Endothelial cell of umbilical vein (primary cell): ENCODE measurements around the gene TRMT2A. TPM values are rescaled to one million over a fixed set of nuclear protein-coding genes. Genes with fewer than 3 reads are reported as not detected.

ENCODE experiments used
- BruUV-seq: library from RNA; stranded (reverse); fragments of 400-500 nt; replicated peaks from 2 replicates; lab custom pipeline; 2021; lab: Mats Ljungman, UMichigan
- CTCF ChIA-PET: fragments of 300-600, 350-600 bp; sonication (Branson Sonifier 250); formaldehyde crosslinking; loops from one replicate; lab custom pipeline; 2021; ENCODE audit warnings: antibody characterized with exemption, inconsistent platforms; lab: Charles Lee
- POLR2A ChIA-PET: fragments of 300-600, 350-600 bp; sonication (Branson Sonifier 250); formaldehyde crosslinking; loops from one replicate; lab custom pipeline; 2021; ENCODE audit warnings: antibody characterized with exemption, inconsistent platforms; lab: Charles Lee
- DNase-seq: peaks from one replicate; pipeline ENCODE4 v3.0.0-alpha.2; 2011; ENCODE audit warnings: low read depth, low spot score
- FAIRE-seq: peaks from 2 replicates; lab custom pipeline; 2011; peaks lifted over from hg19 to GRCh38; lab: Jason Lieb, UNC
- H2AFZ ChIP-seq: 2 replicates; pipeline ENCODE4 v1.6.0; 2012; ENCODE audit warnings: low read depth, low read length, control low read depth, inconsistent platforms
- H3K27ac ChIP-seq: 2 replicates; pipeline ENCODE4 v1.5.1; 2011; ENCODE audit warnings: low read depth, mild to moderate bottlenecking, control low read depth, low read length, moderate library complexity; ENCODE audit not compliant: insufficient read depth
- H3K27me3 ChIP-seq, 2 experiments: 2 replicates each; pipeline versions ENCODE4 v1.6.0 to v1.6.1; 2011; ENCODE audit warnings: low read length in 2 of 2, mixed read lengths in 1 of 2; ENCODE audit not compliant: control insufficient read depth in 2 of 2, insufficient read depth in 2 of 2
- H3K36me3 ChIP-seq, 2 experiments: 2 replicates in 1 of 2; 3 replicates in 1 of 2; pipeline ENCODE4 v1.5.1; 2011; ENCODE audit warnings: low read length in 2 of 2, mild to moderate bottlenecking in 1 of 2, moderate library complexity in 1 of 2; ENCODE audit not compliant: control insufficient read depth in 2 of 2, insufficient read depth in 2 of 2; ENCODE audit errors: extremely low read depth in 1 of 2
- H3K4me1 ChIP-seq: 3 replicates; pipeline ENCODE4 v1.5.1; 2011; ENCODE audit warnings: mild to moderate bottlenecking, low read length; ENCODE audit not compliant: control insufficient read depth, insufficient read depth; ENCODE audit errors: extremely low read depth
- H3K4me2 ChIP-seq: 2 replicates; pipeline ENCODE4 v1.6.1; 2011; ENCODE audit warnings: low read length, control low read depth, mixed read lengths; ENCODE audit not compliant: insufficient read depth
- H3K4me3 ChIP-seq, 3 experiments: fragments of 200-600 bp in 1 of 3; sonication (generic), shearing (Covaris generic) in 1 of 3; replicated peaks in 1 of 3; 2 replicates each; pipeline ENCODE4 v1.5.1; 2011 to 2016; ENCODE audit warnings: control low read depth in 3 of 3, low read length in 3 of 3, mild to moderate bottlenecking in 2 of 3, inconsistent platforms in 1 of 3, low read depth in 1 of 3, moderate library complexity in 1 of 3; ENCODE audit not compliant: insufficient read depth in 1 of 3
- H3K79me2 ChIP-seq: 2 replicates; pipeline ENCODE4 v1.6.0; 2012; ENCODE audit warnings: low read length, inconsistent platforms; ENCODE audit not compliant: control insufficient read depth, insufficient read depth
- H3K9ac ChIP-seq: replicated peaks from 2 replicates; pipeline ENCODE3; 2011; ENCODE audit warnings: low read length, control low read depth; ENCODE audit not compliant: insufficient read depth; ENCODE audit errors: extremely low read depth
- H3K9me1 ChIP-seq: replicated peaks from 3 replicates; pipeline ENCODE4 v1.6.0; 2011; ENCODE audit warnings: mild to moderate bottlenecking, low read length; ENCODE audit not compliant: control insufficient read depth, insufficient read depth; ENCODE audit errors: extremely low read depth
- H3K9me3 ChIP-seq: replicated peaks from 2 replicates; pipeline ENCODE4 v1.5.1; 2012; ENCODE audit warnings: low read length, inconsistent platforms; ENCODE audit not compliant: control insufficient read depth, insufficient read depth
- H4K20me1 ChIP-seq: replicated peaks from 2 replicates; pipeline ENCODE3; 2011; ENCODE audit warnings: mild to moderate bottlenecking, low read length; ENCODE audit not compliant: control insufficient read depth, insufficient read depth; ENCODE audit errors: extremely low read depth
- EZH2 ChIP-seq: IDR thresholded peaks from 2 replicates; pipeline ENCODE4 v1.6.1; 2012; ENCODE audit warnings: borderline replicate concordance, low read depth, mild to moderate bottlenecking, moderate library complexity, low read length, inconsistent platforms; ENCODE audit not compliant: severe bottlenecking
- FOS ChIP-seq: IDR thresholded peaks from 2 replicates; pipeline ENCODE4 v1.6.1; 2011; ENCODE audit warnings: mild to moderate bottlenecking, low read length, moderate library complexity, borderline replicate concordance; ENCODE audit not compliant: insufficient read depth
- GATA2 ChIP-seq: IDR thresholded peaks from 2 replicates; pipeline ENCODE4 v1.7.0; 2011; ENCODE audit warnings: low read depth, mild to moderate bottlenecking, moderate library complexity, mixed read lengths, low read length; ENCODE audit not compliant: insufficient read length, insufficient read depth
- JUN ChIP-seq: IDR thresholded peaks from 2 replicates; pipeline ENCODE4 v1.6.1; 2011; ENCODE audit warnings: borderline replicate concordance, low read depth; ENCODE audit not compliant: insufficient read length, insufficient read depth
- MYC ChIP-seq: IDR thresholded peaks from one replicate; pipeline ENCODE4 v1.6.1; 2011; ENCODE audit warnings: mild to moderate bottlenecking, low read depth, low read length
- POLR2A ChIP-seq: IDR thresholded peaks from 2 replicates; pipeline ENCODE4 v1.6.1; 2012; ENCODE audit warnings: low read depth, mild to moderate bottlenecking, control low read depth, low read length
- POLR2AphosphoS5 ChIP-seq: IDR thresholded peaks from 2 replicates; pipeline ENCODE4 v1.6.1; 2012; ENCODE audit warnings: low read depth, mild to moderate bottlenecking, control low read depth, low read length, moderate library complexity; ENCODE audit not compliant: insufficient read depth
- dilution Hi-C: fragments of 300-500 bp; cut with MboI; formaldehyde crosslinking; loops from one replicate; pipeline ENCODE4 v1.15.0; 2019; ENCODE audit warnings: low sequenced_read_pairs; ENCODE audit not compliant: extremely low pct_ligation_motif_present
- intact Hi-C: fragments of 100-400 bp; cut with micrococcal nuclease; formaldehyde crosslinking; loops from one replicate; pipeline ENCODE4 v1.10.0; 2022
- polyA plus RNA-seq, 4 experiments: library from polyadenylated mRNA; depleted of rRNA in 3 of 4; stranded (reverse) in 3 of 4; unstranded in 1 of 4; fragments of >200 nt; gene quantifications; 2 replicates each; pipeline versions ENCODE4 v1.2.1 to v1.2.3, GENCODE V29; 2011 to 2012; ENCODE audit warnings: missing spikeins in 1 of 4
- total RNA-seq: library from RNA; stranded (reverse); gene quantifications from 2 replicates; pipeline ENCODE4 v1.2.3, GENCODE V29; 2021
- TF ChIP-seq, protein P1 (sequence below): IDR thresholded peaks from 2 replicates; pipeline ENCODE4 v1.6.1; 2011; ENCODE audit not compliant: insufficient read depth, insufficient read length
- TF ChIP-seq, protein P2 (sequence below), 2 donors: IDR thresholded peaks; 1 replicate in 1 of 2; 2 replicates in 1 of 2; pipeline ENCODE4 v1.5.1; 2011; ENCODE audit warnings: low read length in 2 of 2, mild to moderate bottlenecking in 2 of 2, moderate library complexity in 2 of 2, control low read depth in 1 of 2, inconsistent platforms in 1 of 2, low read depth in 1 of 2; ENCODE audit not compliant: insufficient read depth in 1 of 2; ENCODE audit errors: extremely low read depth in 1 of 2

Gene TRMT2A
- total and polyA plus RNA-seq, 2 donors (not counting 3 experiments of a cell fraction or from before 2014, with no cell fraction given): 51.2 to 61.9 TPM

DNA sequence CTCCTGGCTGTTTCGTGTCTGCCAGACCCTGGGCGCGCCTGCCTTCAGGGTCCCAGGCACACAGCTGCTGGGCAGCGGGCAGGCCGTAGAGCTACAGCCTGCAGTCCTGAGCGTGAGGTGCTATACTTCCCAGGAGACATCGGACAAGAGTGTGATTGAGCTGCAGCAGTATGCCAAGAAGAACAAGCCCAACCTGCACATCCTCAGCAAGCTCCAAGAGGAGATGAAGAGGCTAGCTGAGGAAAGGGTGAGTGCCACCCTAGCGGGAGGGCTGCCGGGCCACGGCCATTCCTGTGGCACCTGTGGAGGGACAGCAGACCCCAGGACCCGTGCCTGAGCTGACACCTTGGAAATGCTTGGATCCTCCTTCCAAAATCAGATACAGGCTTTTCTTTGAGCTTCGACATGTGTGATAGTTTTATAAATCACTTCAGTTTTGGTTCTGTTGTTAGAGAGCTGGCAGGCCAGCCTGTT lies 8.2 kb downstream of the TRMT2A start:
- H3K4me2 ChIP-seq: no peak overlapping the region
- DNase-seq (no peak), FAIRE-seq (no peak)
- no peaks in the 10 kb centered on the region for H3K4me1 ChIP-seq
- no peaks in the 10 kb centered on the region for H4K20me1 ChIP-seq
- ChIA-PET POLR2A (no interaction called here), CTCF (interaction anchor here (0.9 kb wide), 1 partner anchor 21 kb away, joined by 3 read pairs; no protein-coding TSS in a partner anchor)
- peaks cover 10% of the 10 kb centered on the region for H3K79me2 ChIP-seq
- peaks cover 15 to 71% of the 10 kb centered on the region in 2 experiments for H3K36me3 ChIP-seq
- dilution Hi-C loops: no loop called here
- H3K9me1 ChIP-seq: no peaks in the 10 kb centered on the region
- H2AFZ ChIP-seq: no peak overlapping the region
- H3K9me3 ChIP-seq: no peaks in the 10 kb centered on the region
- H3K9ac ChIP-seq: no peak overlapping the region
- BruUV-seq: no TSS peak
- TF ChIP-seq, protein P1, sequence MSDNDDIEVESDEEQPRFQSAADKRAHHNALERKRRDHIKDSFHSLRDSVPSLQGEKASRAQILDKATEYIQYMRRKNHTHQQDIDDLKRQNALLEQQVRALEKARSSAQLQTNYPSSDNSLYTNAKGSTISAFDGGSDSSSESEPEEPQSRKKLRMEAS: no peak
- no peak for TF ChIP-seq POLR2AphosphoS5
- TF ChIP-seq EZH2: no peak
- no peak for TF ChIP-seq MYC
- no peak for TF ChIP-seq POLR2A
- TF ChIP-seq GATA2: no peak
- no peak for TF ChIP-seq FOS
- TF ChIP-seq, protein P2, sequence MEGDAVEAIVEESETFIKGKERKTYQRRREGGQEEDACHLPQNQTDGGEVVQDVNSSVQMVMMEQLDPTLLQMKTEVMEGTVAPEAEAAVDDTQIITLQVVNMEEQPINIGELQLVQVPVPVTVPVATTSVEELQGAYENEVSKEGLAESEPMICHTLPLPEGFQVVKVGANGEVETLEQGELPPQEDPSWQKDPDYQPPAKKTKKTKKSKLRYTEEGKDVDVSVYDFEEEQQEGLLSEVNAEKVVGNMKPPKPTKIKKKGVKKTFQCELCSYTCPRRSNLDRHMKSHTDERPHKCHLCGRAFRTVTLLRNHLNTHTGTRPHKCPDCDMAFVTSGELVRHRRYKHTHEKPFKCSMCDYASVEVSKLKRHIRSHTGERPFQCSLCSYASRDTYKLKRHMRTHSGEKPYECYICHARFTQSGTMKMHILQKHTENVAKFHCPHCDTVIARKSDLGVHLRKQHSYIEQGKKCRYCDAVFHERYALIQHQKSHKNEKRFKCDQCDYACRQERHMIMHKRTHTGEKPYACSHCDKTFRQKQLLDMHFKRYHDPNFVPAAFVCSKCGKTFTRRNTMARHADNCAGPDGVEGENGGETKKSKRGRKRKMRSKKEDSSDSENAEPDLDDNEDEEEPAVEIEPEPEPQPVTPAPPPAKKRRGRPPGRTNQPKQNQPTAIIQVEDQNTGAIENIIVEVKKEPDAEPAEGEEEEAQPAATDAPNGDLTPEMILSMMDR (IDR thresholded peaks at IDR 0.05; ENCODE audit: extremely low read depth in 1 of 2, insufficient read depth in 1 of 2, low read depth in 1 of 2, low read length in 2 of 2): no peak
- no peak for TF ChIP-seq JUN
- H3K27ac ChIP-seq: no peak overlapping the region
- intact Hi-C loops: no loop called here
- H3K27me3 ChIP-seq: no peaks in the 10 kb centered on the region
- H3K4me3 ChIP-seq: no peak overlapping the region
